ENCODE measurements around the gene NPM1.

DNA sequence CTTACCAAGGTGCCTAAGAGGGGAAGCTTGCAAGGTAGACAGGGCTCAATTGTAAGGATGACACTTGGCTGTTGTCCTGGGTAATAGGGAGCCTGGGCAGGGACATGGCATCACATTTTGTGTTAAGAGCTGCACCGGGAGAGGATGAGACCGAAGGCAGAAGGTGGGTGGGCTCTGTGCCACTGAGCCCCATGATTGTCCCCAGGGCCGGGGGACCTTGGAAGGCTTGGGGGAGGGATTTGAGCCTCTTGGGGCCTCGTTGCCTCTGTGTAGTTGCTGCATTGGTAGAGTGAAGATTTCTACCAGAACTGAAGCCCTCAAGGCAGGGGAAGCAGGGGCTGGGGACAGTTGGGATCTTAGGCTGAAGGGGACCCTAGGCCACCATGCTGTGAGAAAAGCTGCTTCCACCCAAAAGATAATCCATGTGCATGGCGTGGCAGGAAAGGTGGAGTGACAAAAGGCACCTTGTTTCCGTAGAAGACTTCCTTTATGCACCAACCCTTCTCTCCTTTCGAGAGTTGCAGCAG, 43.7 kb downstream of the NPM1 start:
- TF ChIP-seq, protein P1, sequence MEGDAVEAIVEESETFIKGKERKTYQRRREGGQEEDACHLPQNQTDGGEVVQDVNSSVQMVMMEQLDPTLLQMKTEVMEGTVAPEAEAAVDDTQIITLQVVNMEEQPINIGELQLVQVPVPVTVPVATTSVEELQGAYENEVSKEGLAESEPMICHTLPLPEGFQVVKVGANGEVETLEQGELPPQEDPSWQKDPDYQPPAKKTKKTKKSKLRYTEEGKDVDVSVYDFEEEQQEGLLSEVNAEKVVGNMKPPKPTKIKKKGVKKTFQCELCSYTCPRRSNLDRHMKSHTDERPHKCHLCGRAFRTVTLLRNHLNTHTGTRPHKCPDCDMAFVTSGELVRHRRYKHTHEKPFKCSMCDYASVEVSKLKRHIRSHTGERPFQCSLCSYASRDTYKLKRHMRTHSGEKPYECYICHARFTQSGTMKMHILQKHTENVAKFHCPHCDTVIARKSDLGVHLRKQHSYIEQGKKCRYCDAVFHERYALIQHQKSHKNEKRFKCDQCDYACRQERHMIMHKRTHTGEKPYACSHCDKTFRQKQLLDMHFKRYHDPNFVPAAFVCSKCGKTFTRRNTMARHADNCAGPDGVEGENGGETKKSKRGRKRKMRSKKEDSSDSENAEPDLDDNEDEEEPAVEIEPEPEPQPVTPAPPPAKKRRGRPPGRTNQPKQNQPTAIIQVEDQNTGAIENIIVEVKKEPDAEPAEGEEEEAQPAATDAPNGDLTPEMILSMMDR (IDR thresholded peaks at IDR 0.05), result no peak
- no peak for TF ChIP-seq POLR2A (IDR thresholded peaks at IDR 0.05)
- TF ChIP-seq POLR2AphosphoS5 (IDR thresholded peaks at IDR 0.05), result no peak

All from breast epithelium (tissue), 3 donors.